Upper lobe of right lung (tissue), 1 donor: Measurements from ENCODE around the gene IGFL2. TPM values are rescaled to one million over a fixed set of nuclear protein-coding genes. Genes with fewer than 3 reads are reported as not detected.
"Not testable (repeated sequence)": the region's sequence is repeated elsewhere in the genome, so short reads cannot be mapped to it uniquely, and the experiment has no call there.

Experiments used
- ATAC-seq: fragments of 200-7000 bp; cut with Tn5 transposase; one replicate; pipeline ENCODE4 v1.9.1; 2020; ENCODE audit warnings: mild to moderate bottlenecking, moderate library complexity
- DNase-seq: peaks from one replicate; pipeline ENCODE4 v3.0.0-alpha.2; 2020
- H3K27ac ChIP-seq: fragments of 200-600 bp; one replicate; pipeline ENCODE4 v1.8.0; 2022
- H3K27me3 ChIP-seq: fragments of 200-600 bp; one replicate; pipeline ENCODE4 v1.8.0; 2022; ENCODE audit warnings: mild to moderate bottlenecking
- H3K36me3 ChIP-seq: fragments of 200-600 bp; one replicate; pipeline ENCODE4 v1.8.0; 2022
- H3K4me1 ChIP-seq: fragments of 200-600 bp; one replicate; pipeline ENCODE4 v1.8.0; 2022
- H3K4me3 ChIP-seq: fragments of 200-600 bp; one replicate; pipeline ENCODE4 v1.8.0; 2022; ENCODE audit warnings: mild to moderate bottlenecking
- H3K9me3 ChIP-seq: fragments of 200-600 bp; one replicate; pipeline ENCODE4 v1.8.0; 2022
- intact Hi-C: fragments of 100-400 bp; cut with DNase I; formaldehyde crosslinking; loops from one replicate; pipeline ENCODE4 v1.11.0; 2022
- total RNA-seq: library from RNA; stranded (reverse); fragmentation: NEBNext Ultra II Directional; extraction: Animal tissue kit (Norgen Biotek cat#: 25700); gene quantifications from one replicate; pipeline ENCODE4 v1.2.1, GENCODE V29; 2021
- TF ChIP-seq, protein P1 (sequence below): fragments of 200-600 bp; IDR thresholded peaks from one replicate; pipeline ENCODE4 v1.8.0; 2022; ENCODE audit warnings: antibody characterized with exemption
- donor health status: DM: no; HTN: yes; CAD: no; lungs with severe emphysema.

Gene IGFL2
- total RNA-seq, 1 donor from 2014 or later, result not detected

DNA sequence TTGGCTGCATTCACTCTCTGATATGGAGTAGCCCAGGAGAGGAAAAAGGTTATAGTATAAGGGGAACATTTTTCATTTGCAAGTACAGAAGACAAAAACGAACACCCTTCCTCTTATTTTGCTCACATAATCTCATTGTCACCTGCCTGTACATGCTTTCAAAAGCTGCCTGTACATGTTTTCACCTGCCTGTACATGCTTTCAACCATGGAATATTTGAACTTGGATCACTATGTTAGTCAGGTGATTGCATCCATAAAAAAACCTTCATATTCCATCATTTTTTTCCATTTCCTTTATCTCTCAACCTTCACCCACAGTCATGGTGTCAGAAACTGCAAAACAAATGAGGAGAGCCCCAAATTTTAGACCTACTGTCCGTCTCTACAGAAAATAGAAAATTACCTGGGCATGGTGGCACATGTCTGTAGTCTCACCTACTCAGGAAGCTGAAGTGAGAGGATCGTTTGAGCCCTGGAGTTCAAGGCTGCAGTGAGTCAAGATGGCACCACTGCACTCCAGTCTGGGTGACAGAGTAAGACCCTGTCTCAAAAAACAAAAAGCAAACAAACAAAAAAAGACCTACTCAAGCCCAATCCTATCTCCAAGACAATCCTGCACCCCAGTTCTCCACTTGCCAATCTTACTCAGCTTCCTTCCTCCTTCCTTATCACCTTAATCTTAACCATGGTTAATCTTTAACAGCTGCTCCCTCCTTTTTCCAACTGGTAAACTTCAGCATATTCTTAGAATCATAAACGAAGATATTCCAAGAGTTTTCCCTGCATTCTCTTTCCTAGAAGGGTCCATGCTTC, 11.6 kb downstream of the IGFL2 start:
- Histone ChIP-seq H3K36me3 (no peaks in the 10 kb centered on the region), H3K27me3 (peaks cover 8% of the 10 kb centered on the region), H3K27ac (no peak overlapping the region), H3K4me1 (no peaks in the 10 kb centered on the region), H3K4me3 (no peak overlapping the region), H3K9me3 (no peaks in the 10 kb centered on the region)
- no peak for DNase-seq
- TF ChIP-seq, protein P1, sequence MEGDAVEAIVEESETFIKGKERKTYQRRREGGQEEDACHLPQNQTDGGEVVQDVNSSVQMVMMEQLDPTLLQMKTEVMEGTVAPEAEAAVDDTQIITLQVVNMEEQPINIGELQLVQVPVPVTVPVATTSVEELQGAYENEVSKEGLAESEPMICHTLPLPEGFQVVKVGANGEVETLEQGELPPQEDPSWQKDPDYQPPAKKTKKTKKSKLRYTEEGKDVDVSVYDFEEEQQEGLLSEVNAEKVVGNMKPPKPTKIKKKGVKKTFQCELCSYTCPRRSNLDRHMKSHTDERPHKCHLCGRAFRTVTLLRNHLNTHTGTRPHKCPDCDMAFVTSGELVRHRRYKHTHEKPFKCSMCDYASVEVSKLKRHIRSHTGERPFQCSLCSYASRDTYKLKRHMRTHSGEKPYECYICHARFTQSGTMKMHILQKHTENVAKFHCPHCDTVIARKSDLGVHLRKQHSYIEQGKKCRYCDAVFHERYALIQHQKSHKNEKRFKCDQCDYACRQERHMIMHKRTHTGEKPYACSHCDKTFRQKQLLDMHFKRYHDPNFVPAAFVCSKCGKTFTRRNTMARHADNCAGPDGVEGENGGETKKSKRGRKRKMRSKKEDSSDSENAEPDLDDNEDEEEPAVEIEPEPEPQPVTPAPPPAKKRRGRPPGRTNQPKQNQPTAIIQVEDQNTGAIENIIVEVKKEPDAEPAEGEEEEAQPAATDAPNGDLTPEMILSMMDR, result no peak
- ATAC-seq, result no peak
- intact Hi-C loops, result no loop called here

DNA sequence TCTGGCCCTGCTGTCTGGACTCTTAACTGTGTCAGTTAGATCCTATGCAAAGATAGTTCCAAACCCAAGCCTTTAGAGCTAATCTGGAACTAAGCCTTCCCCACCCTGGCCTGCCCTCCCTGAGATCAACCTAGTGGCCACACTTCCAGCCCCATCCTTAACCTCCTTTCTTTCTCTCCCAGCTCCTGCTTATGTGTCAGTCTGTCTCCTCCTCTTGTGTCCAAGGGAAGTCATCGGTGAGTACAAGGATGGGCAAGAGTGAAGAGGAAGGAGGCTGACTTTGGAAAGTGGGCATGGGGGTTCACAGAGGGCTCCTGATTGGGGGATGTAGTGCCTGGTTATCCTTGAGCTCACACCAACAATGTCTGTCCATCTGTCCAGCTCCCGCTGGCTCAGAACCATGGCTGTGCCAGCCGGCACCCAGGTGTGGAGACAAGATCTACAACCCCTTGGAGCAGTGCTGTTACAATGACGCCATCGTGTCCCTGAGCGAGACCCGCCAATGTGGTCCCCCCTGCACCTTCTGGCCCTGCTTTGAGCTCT, 12.3 kb downstream of the IGFL2 start:
- Histone ChIP-seq H3K4me3 (no peak overlapping the region), H3K9me3 (no peaks in the 10 kb centered on the region), H3K36me3 (no peaks in the 10 kb centered on the region), H3K27ac (no peak overlapping the region), H3K4me1 (no peaks in the 10 kb centered on the region), H3K27me3 (peaks cover 7% of the 10 kb centered on the region)
- TF ChIP-seq, protein P1, result no peak
- intact Hi-C loops, result no loop called here
- no peak for ATAC-seq
- no peak for DNase-seq

DNA sequence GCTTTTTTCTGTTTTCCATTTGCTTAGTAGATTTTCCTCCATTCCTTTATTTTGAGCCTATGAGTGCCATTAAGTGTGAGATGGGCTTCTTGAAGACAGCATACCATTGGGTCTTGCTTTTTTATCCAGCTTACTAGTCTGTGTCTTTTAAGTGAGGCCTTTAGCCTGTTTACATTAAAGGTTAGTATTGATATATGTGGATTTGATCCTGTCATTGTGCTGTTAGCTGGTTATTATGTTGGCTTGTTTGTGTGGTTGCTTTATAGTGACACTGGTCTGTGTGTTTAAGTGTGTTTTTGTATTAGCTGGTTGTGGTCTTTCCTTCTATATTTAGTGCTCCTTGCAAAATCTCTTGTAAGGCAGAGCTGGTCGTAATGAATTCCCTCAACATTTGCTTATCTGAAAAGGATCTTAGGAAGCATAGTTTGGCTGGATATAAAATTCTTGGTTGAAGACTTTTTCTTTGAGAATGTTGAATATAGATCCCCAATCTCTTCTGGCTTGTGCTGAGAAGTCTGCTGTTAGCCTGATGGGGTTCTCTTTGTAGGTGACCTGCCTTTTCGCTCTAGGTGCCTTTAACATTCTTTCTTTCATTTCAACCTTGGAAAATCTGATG, 13.7 kb downstream of the IGFL2 start:
- H3K27ac ChIP-seq, H3K9me3 ChIP-seq, H3K4me3 ChIP-seq, DNase-seq, H3K4me1 ChIP-seq, ATAC-seq, intact Hi-C loops, H3K36me3 ChIP-seq, H3K27me3 ChIP-seq: not testable (repeated sequence)

DNA sequence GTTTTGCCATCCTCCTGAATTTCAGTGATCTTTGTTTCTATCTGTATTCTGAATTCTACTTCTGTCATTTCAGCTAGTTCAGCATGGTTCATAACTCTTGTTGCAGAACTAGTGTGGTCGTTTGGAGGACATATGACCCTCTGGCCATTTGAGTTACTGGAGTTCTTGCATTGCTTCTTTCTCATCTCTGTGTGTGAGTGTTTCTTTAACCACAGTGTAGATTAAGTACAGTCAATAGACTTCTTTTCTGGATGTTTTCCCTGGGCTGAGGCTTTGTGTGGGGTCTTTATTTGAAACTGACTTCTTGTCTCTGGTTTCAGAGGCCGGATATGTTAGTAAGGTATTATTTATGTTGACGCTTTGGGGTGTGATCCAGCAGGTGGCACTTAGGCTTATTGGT, 14.7 kb downstream of the IGFL2 start:
- TF ChIP-seq, protein P1, result no peak
- Histone ChIP-seq H3K27me3 (no peaks in the 10 kb centered on the region), H3K36me3 (no peaks in the 10 kb centered on the region), H3K4me1 (no peaks in the 10 kb centered on the region), H3K4me3 (no peak overlapping the region), H3K9me3 (no peaks in the 10 kb centered on the region), H3K27ac (no peak overlapping the region)
- DNase-seq (no peak), ATAC-seq (no peak)
- intact Hi-C loops, result no loop called here

DNA sequence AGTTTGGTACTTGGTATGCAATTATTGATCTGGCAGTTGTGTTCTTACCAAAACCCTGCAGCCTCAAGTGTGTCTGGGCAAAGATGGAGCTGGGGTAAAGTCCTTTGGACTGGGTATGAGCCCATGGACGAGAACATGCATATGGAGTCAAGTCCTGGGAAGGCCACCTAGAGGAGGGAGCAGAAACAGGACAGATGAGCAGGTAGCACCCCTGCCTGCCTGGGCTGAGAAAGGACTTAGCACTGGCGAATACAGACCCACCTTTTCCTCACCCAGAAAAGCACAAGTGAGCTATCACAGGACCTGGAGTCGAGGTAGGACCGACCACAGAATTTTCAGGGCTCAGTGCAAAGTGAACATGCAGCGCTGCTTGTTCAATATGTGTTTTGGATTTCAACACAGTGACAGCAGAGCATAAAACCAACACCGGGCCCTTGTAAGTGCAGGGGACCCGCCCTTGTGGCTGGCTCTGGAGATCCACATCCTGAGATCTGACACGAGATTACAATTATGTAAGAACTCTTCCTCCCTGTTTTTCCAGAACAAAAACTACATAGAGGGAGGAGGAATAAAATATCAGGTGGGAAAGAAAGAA, 25.9 kb downstream of the IGFL2 start:
- H3K36me3 ChIP-seq, result no peaks in the 10 kb centered on the region
- intact Hi-C loops, result no loop called here
- no peak overlapping the region for H3K27ac ChIP-seq
- DNase-seq, result no peak
- H3K4me1 ChIP-seq, result no peaks in the 10 kb centered on the region
- no peaks in the 10 kb centered on the region for H3K9me3 ChIP-seq
- TF ChIP-seq, protein P1, result no peak
- H3K27me3 ChIP-seq, result peaks cover 19% of the 10 kb centered on the region
- ATAC-seq, result no peak
- H3K4me3 ChIP-seq, result no peak overlapping the region
